Esophagus muscularis mucosa (tissue), 3 donors: ENCODE data around the gene C4B.

Experiments used
- POLR2A ChIP-seq: fragments of 450-650 bp; IDR thresholded peaks from one replicate; pipeline ENCODE4 v1.6.1; 2017; ENCODE audit warnings: antibody characterized with exemption, moderate library complexity, mild to moderate bottlenecking, low read depth
- TF ChIP-seq, protein P1 (sequence below), 3 experiments: fragments of 200-600 bp in 2 of 3; fragments of 450-650 bp in 1 of 3; sonication (generic) in 2 of 3; IDR thresholded peaks; one replicate each; pipeline ENCODE4 v1.5.1; 2017 to 2019; ENCODE audit warnings: antibody characterized with exemption in 3 of 3, mild to moderate bottlenecking in 2 of 3, moderate library complexity in 1 of 3

DNA sequence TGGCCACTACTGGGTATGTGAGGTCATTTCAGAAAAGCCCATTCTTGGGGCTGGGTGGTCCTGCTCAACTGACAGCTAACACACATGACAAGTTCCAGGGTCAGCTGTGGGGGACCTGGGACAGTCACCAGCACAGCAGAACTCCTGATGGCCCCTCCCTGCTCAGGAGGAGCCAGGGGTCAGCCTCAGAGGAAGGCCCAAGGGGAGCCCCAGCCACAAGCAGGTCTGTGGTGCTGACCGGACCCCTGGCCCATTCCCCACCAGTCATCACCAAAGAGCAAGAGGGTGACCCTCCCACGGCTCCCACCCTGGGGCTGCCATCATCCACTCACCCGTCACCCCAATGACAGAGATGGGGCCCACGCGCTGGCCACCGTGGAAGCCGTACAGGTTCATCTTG, 41.7 kb downstream of the C4B start:
- no peak for TF ChIP-seq POLR2A
- TF ChIP-seq, protein P1, sequence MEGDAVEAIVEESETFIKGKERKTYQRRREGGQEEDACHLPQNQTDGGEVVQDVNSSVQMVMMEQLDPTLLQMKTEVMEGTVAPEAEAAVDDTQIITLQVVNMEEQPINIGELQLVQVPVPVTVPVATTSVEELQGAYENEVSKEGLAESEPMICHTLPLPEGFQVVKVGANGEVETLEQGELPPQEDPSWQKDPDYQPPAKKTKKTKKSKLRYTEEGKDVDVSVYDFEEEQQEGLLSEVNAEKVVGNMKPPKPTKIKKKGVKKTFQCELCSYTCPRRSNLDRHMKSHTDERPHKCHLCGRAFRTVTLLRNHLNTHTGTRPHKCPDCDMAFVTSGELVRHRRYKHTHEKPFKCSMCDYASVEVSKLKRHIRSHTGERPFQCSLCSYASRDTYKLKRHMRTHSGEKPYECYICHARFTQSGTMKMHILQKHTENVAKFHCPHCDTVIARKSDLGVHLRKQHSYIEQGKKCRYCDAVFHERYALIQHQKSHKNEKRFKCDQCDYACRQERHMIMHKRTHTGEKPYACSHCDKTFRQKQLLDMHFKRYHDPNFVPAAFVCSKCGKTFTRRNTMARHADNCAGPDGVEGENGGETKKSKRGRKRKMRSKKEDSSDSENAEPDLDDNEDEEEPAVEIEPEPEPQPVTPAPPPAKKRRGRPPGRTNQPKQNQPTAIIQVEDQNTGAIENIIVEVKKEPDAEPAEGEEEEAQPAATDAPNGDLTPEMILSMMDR (IDR thresholded peaks at IDR 0.05), result no peak
